Upper lobe of left lung (tissue), 4 donors: ENCODE results near the gene SERGEF.

ENCODE experiments used
- CTCF ChIP-seq, 6 experiments: fragments of 450-650 bp in 4 of 6; fragments of 200-600 bp in 2 of 6; sonication (generic) in 2 of 6; IDR thresholded peaks; one replicate each; pipeline ENCODE4 v1.5.1; 2016 to 2019; ENCODE audit warnings: antibody characterized with exemption in 6 of 6
- EP300 ChIP-seq, 4 donors: sonication (generic); formaldehyde crosslinking; IDR thresholded peaks; one replicate each; pipeline ENCODE4 v1.5.1; 2017; ENCODE audit warnings: antibody characterized with exemption in 4 of 4, control low read depth in 2 of 4
- POLR2A ChIP-seq, 4 donors: fragments of 450-650 bp; IDR thresholded peaks; one replicate each; pipeline ENCODE4 v1.5.1; 2016 to 2017; ENCODE audit warnings: antibody characterized with exemption in 4 of 4, mild to moderate bottlenecking in 2 of 4
- POLR2AphosphoS5 ChIP-seq, 2 donors: sonication (generic); formaldehyde crosslinking; IDR thresholded peaks; one replicate each; pipeline ENCODE4 v1.5.1; 2017; ENCODE audit warnings: antibody characterized with exemption in 2 of 2

- TF ChIP-seq CTCF (IDR thresholded peaks at IDR 0.05), result no peak
- TF ChIP-seq POLR2A (IDR thresholded peaks at IDR 0.05), result no peak
- TF ChIP-seq EP300 (IDR thresholded peaks at IDR 0.05), result no peak
- no peak for TF ChIP-seq POLR2AphosphoS5 (IDR thresholded peaks at IDR 0.05)
Observed at GRCh38 chr11:17773674-17774073, 239.2 kb downstream of the SERGEF start.
